ENCODE measurements around the gene DNM2.
"Not testable (repeated sequence)": the region's sequence is repeated elsewhere in the genome, so short reads cannot be mapped to it uniquely, and the experiment has no call there.

DNM2 gene

DNA sequence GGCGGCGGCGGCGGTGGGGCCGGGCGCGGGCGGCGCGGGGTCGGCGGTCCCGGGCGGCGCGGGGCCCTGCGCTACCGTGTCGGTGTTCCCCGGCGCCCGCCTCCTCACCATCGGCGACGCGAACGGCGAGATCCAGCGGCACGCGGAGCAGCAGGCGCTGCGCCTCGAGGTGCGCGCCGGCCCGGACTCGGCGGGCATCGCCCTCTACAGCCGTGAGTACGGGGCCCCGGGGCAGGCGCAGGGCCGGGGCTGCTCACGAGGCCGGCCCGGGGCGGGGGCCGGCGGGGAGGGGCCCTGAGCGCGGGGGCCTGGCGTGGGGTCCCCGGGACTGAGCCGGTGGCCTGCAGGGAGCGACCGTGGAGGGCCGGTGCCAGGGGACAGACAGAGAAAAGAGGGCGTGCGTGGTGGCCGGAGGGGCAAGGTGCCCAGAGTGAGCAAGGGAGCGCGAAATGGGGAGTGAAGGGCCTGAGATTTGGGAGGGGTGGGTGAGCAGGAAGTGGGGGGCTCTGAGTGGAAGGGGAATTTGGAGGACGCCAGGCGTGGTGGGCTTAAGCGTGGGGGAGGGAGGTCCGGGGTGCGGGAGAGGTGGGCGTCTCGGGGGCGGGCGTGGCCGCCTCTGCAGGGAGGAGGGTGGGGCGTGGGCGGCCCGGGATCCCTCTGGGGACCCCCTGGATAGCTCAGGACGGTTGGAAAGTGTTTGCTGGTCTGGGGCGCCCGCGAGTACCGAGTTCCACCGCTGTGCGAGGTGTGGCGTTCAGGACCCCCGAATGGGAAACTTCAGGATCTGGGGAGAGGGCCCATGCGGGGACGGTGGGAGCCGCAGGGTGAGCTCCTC is 154.0 kb downstream of the DNM2 start:
- CTCF ChIA-PET, result interaction anchor here (0.7 to 3.7 kb wide), 27 partner anchors 8 to 450 kb away, joined by 3 to 28 read pairs (median 4); partner anchors contain the start of genes DNM2 and TMED1

DNA sequence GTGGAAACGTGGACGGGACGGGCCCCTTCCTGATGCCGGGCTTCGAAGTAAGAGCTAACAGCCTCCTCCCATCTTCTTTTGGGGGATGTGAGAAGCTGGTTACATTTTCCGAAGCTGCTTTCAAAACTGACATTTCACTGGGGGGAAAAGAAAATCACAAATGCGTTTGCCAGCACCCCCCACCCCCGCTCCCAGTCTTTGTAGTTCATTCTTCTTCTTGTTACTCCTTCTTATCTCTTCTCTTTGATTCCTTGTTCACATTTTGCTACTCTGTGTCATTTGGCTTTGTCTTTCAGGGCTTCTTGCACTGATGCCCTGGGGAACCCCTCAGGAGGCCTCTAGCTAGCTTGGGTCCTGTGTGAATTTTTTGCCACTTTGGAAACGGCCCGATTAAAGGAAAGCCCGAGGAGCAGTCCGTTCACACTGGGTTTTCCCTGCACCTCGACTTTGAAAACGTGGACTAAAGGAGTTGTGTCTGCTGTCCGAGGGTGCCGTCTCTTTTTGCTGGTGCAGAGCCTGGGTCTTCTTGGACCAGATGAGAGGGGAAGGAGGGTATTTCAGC is 154.7 kb downstream of the DNM2 start:
- ChIA-PET POLR2A (no interaction called here), CTCF (interaction anchor here (0.7 to 3.7 kb wide), 21 partner anchors 8 to 451 kb away, joined by 3 to 28 read pairs (median 4); partner anchors contain the start of genes DNM2 and TMED1)
- no peak for TF ChIP-seq CTCF (IDR thresholded peaks at IDR 0.05; ENCODE audit: control extremely low read depth, extremely low read depth, low read depth, missing control alignments)
- DNase-seq (ENCODE audit: extremely low spot score), result no peak

More for the DNA sequence above, 154.0 kb downstream of the DNM2 start:
- no peak for TF ChIP-seq CTCF (IDR thresholded peaks at IDR 0.05; ENCODE audit: control extremely low read depth, extremely low read depth, low read depth, missing control alignments)
- POLR2A ChIA-PET, result no interaction called here
- no peak for DNase-seq (ENCODE audit: extremely low spot score)

DNA sequence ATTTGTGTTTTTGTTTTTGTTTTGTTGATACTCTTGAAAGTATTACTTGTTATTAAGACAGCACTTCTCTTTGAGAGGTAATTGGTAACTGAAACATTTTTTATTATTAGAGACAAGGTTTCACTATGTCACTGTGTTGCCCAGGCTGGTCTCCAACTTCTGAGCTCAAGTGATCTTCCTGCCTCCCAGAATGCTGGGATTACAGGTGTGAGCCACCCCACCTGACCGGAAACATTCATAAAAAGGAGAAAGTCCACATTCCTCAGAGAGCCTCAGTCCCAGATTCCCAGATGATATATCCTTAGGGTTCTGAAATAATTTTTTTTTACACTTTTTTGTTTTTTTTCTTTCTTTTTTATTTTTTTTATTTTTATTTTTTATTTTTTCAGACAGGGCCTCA is 156.1 kb downstream of the DNM2 start:
- no peak for DNase-seq (ENCODE audit: extremely low spot score)
- ChIA-PET CTCF (interaction anchor here (1.3 to 3.7 kb wide), 7 partner anchors 10 to 156 kb away, joined by 3 to 28 read pairs (median 6); partner anchors contain the start of genes DNM2 and TMED1), POLR2A (no interaction called here)
- TF ChIP-seq CTCF (IDR thresholded peaks at IDR 0.05; ENCODE audit: control extremely low read depth, extremely low read depth, low read depth, missing control alignments), result no peak

DNA sequence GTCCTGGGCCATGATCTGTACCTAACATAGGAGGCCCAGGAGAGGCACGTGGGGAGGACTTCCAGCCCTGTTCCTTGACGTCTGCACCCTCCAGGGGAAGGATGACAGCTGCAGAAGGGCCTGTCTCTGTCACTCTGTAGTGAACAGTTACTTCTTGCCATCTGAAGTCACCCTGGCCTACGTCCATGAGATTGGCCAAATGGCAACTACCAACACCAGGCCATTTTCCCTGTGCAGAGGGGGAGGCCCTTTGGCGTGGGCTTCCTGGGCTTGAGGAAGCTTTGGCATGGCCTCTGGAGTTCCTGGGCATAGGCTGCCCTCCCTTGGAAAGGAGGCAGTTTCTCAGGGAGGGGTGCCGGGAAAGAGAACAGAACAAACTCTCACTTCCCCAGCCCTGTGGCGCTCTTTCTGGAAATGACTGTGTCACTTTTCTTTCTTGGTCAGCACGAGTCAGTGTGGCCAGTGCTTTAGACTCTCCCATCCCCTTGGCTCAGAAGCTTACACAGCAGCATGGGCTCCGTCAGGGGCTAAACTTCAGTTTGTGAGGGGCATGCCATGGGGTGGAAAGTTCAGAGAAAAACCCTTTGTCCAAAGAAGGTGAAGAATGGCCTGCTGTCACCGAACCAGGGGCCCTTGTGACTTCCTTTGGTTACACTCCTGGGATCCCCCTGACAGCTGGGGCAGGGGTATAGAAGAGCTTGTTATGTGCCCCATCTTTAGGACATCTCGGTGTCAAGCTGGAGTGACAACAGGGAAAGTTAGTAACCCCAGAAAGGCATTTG is 158.8 kb downstream of the DNM2 start:
- CTCF ChIA-PET, result interaction anchor here (1.0 to 2.5 kb wide), 5 partner anchors 12 to 60 kb away, joined by 3 to 17 read pairs (median 8); no protein-coding TSS in a partner anchor
- TF ChIP-seq CTCF (IDR thresholded peaks at IDR 0.05; ENCODE audit: control extremely low read depth, extremely low read depth, low read depth, missing control alignments), result peak; percentile 3
- DNase-seq (ENCODE audit: extremely low spot score), result peak; percentile 74
- POLR2A ChIA-PET, result interaction anchor here (0.8 to 3.4 kb wide), 4 partner anchors 9 to 157 kb away, joined by 3 to 12 read pairs (median 4); no protein-coding TSS in a partner anchor

DNA sequence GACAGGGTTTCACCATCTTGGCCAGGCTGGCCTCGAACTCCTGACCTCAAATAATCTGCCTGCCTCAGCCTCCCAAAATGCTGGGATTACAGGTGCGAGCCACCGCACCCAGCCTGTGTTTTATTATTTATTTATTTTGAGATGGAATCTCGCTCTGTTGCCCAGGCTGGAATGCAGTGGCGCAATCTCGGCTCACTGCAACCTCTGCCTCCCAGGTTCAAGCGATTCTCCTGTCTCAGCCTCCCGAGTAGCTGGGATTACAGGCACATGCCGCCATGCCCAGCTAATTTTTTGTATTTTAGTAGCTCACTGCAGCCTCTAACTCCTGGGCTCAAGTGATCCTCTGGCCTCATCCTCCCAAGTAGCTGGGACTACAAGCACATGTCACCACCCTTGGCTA is 159.7 kb downstream of the DNM2 start:
- not testable (repeated sequence) for DNase-seq (ENCODE audit: extremely low spot score)
- ChIA-PET POLR2A (interaction anchor here (0.8 to 3.4 kb wide), 3 partner anchors 8 to 41 kb away, joined by 3 to 12 read pairs (median 6); no protein-coding TSS in a partner anchor), CTCF (interaction anchor here (1.2 to 2.5 kb wide), 4 partner anchors 11 to 59 kb away, joined by 6 to 17 read pairs (median 8); no protein-coding TSS in a partner anchor)

- TF ChIP-seq CTCF (IDR thresholded peaks at IDR 0.05; ENCODE audit: control extremely low read depth, extremely low read depth, low read depth, missing control alignments), result no peak
- ChIA-PET CTCF (interaction anchor here (1.6 to 2.5 kb wide), 3 partner anchors 10 to 14 kb away, joined by 8 to 17 read pairs (median 9); no protein-coding TSS in a partner anchor), POLR2A (interaction anchor here (3.4 kb wide), 1 partner anchor 10 kb away, joined by 12 read pairs; no protein-coding TSS in a partner anchor)
- peak; percentile 13 for DNase-seq (ENCODE audit: extremely low spot score)
These were observed 160.4 kb downstream of the DNM2 start for GRCh38 chr19:10878253-10878652.
